Effector memory CD4-positive, alpha-beta T cell (primary cell): Measurements from ENCODE around the gene FAM32A.

Experiments used
- DNase-seq, 3 donors: peaks; one replicate each; pipeline ENCODE4 v3.0.0-alpha.2; 2020
- H3K27ac ChIP-seq: 2 replicates; pipeline ENCODE4 v1.7.0; 2013; ENCODE audit warnings: mild to moderate bottlenecking, low read length, moderate library complexity; ENCODE audit not compliant: insufficient read depth, poor library complexity, severe bottlenecking
- H3K27me3 ChIP-seq: replicated peaks from 2 replicates; pipeline ENCODE4 v1.7.0; 2013; ENCODE audit warnings: mild to moderate bottlenecking, low read length; ENCODE audit not compliant: insufficient read depth, control insufficient read depth, poor library complexity, severe bottlenecking
- H3K36me3 ChIP-seq: 2 replicates; pipeline ENCODE4 v1.7.0; 2013; ENCODE audit warnings: mild to moderate bottlenecking, low read length, moderate library complexity; ENCODE audit not compliant: control insufficient read depth, insufficient read depth
- H3K4me1 ChIP-seq: 2 replicates; pipeline ENCODE4 v1.7.0; 2013; ENCODE audit warnings: low read length, mild to moderate bottlenecking; ENCODE audit not compliant: control insufficient read depth, insufficient read depth, poor library complexity, severe bottlenecking
- H3K4me3 ChIP-seq: 2 replicates; pipeline ENCODE4 v1.7.0; 2013; ENCODE audit warnings: low read length, low read depth, mild to moderate bottlenecking; ENCODE audit not compliant: insufficient read depth, poor library complexity, severe bottlenecking
- H3K9me3 ChIP-seq: 2 replicates; pipeline ENCODE4 v1.7.0; 2013; ENCODE audit warnings: mild to moderate bottlenecking, low read length, moderate library complexity; ENCODE audit not compliant: control insufficient read depth

FAM32A gene

DNA sequence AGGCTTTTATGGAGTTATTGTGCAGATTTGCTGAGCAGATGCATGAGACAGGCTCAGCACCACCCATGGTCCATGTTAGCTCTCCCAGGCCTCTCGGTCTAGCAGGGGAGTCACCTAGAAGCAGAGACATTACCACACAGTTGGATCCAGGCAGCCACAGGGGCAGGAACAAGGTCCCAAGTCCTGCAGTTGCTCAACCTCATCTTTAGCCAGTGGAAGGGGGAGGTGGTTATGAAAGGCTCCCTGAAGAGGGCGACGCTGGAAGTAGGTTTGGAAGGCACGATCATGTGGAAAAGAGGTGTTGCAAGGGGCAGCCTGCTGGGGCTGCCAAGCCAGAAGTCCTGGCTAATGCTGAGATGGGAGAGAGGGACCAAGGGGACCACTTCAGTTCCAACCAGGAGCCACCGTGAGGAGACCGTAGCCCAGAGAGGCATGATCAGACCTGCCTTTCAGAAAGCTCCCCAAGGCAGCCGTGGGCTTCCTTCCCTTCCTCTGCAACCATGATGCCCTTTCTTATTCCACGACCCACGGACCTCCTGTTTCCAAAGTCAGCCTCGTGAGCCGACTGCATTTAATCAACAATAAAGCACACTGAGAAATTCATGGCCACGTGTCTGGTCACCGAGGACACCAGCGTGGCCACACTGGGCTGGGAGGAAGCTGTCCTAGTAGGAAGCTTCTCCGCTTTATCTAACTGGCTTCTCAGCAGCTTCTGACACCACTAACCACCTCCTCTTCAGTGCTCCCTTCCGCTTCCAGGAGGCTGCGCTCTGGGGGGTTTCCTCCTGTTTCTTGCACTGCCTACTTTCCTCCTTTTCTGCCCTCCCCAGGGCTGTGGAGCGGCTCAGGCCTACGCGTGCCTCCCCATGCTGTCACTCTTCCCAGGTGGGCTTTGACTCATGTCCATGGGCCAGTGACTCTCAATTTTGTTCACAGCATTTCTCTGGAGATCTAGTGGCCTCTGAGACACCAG, 15.1 kb downstream of the FAM32A start:
- Histone ChIP-seq H3K27me3 (no peaks in the 10 kb centered on the region), H3K4me3 (no peak overlapping the region), H3K4me1 (peaks cover 17% of the 10 kb centered on the region), H3K36me3 (peaks cover 35% of the 10 kb centered on the region), H3K9me3 (no peaks in the 10 kb centered on the region), H3K27ac (no peak overlapping the region)
- DNase-seq, result no peak

DNA sequence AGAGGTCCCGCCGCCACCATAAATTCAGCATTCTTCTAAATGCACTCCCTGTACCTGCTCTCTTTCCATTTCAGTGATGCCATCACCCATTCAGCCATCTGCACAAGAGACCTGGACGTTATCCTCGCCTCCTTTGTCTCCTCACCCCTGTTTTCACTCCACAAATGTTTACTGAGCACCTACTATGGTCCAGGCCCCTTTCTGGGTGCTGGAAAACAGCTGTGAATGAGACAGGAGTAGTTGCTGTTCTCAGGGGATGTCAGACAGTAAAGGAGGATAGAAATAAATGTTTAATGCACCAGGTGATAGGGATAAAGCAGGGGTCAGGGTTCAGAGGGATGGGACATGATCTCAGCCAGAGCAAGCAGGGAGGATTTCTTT, 15.8 kb downstream of the FAM32A start:
- H3K4me3 ChIP-seq, result no peak overlapping the region
- DNase-seq, result no peak
- H3K27ac ChIP-seq, result no peak overlapping the region
- no peaks in the 10 kb centered on the region for H3K9me3 ChIP-seq
- H3K4me1 ChIP-seq, result peaks cover 17% of the 10 kb centered on the region
- H3K27me3 ChIP-seq, result no peaks in the 10 kb centered on the region
- peaks cover 40% of the 10 kb centered on the region for H3K36me3 ChIP-seq

- no peaks in the 10 kb centered on the region for H3K9me3 ChIP-seq
- H3K36me3 ChIP-seq, result peaks cover 43% of the 10 kb centered on the region
- no peak overlapping the region for H3K4me3 ChIP-seq
- DNase-seq, result no peak
- H3K27me3 ChIP-seq, result no peaks in the 10 kb centered on the region
- H3K4me1 ChIP-seq, result peaks cover 11% of the 10 kb centered on the region
- H3K27ac ChIP-seq, result no peak overlapping the region
Observed at GRCh38 chr19:16202320-16203255, 17.4 kb downstream of the FAM32A start.

- Histone ChIP-seq H3K27ac (no peak overlapping the region), H3K9me3 (no peaks in the 10 kb centered on the region), H3K36me3 (peaks cover 47% of the 10 kb centered on the region), H3K4me3 (no peak overlapping the region), H3K27me3 (no peaks in the 10 kb centered on the region), H3K4me1 (peaks cover 6% of the 10 kb centered on the region)
- no peak for DNase-seq
Observed at GRCh38 chr19:16203256-16204004, 18.2 kb downstream of the FAM32A start.

GRCh38 chr19:16204005-16204294, 18.7 kb downstream of the FAM32A start:
- Histone ChIP-seq H3K27ac (no peak overlapping the region), H3K4me1 (peaks cover 7% of the 10 kb centered on the region), H3K9me3 (no peaks in the 10 kb centered on the region), H3K27me3 (no peaks in the 10 kb centered on the region), H3K36me3 (peaks cover 52% of the 10 kb centered on the region), H3K4me3 (no peak overlapping the region)
- DNase-seq, result no peak

GRCh38 chr19:16205205-16206045, 20.2 kb downstream of the FAM32A start:
- Histone ChIP-seq H3K4me1 (peaks cover 2% of the 10 kb centered on the region), H3K27ac (no peak overlapping the region), H3K36me3 (peaks cover 65% of the 10 kb centered on the region), H3K4me3 (no peak overlapping the region), H3K9me3 (no peaks in the 10 kb centered on the region), H3K27me3 (no peaks in the 10 kb centered on the region)
- DNase-seq, result no peak

DNA sequence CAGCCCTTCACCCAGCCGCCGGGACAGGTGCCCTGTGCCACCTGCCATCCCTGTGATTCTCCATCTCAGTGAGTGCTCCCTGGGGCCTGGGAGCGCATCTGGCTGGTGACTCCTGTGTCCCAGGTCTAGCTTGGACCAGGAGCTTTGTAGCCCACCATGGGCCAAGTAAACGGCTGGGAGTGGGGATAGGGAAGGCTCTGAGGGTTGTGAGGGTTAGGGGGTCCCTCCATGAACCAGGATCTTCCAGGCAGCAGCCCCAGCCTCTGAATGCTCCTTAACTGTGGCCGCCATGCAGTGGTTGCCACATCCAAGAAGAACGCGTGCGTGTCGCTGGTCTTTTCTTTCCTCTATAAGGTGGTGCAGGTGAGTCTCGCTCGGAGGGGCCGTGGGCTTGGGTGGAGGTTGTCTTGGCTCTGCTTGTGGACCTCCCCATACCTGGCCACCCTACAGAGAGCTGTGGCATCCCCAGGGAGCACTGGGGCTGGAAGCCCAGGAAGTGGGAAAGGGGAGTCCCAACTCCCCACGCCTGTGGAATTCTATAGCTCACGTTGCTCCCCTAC, 20.9 kb downstream of the FAM32A start:
- H3K4me3 ChIP-seq, result no peak overlapping the region

DNA sequence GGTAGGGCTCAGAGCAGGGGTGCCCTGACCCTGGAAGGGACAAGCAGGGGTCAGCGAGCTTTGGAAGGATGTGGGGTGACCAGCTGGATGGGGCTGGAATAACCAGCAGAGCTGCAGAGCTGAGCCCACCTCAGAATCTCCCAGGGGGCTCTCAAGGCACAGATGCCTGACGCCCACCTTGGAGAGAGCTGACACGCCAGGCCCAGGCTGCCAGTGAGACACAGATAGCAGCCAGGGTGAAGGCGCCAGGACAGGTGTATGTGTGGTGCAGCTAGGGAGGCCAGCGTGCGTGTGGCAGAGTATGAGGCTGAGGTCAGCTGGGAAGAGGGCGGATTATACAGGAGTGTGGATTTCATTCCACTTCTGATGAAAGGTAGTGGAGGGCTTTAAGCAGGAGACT, 21.4 kb downstream of the FAM32A start:
- Histone ChIP-seq H3K9me3 (no peaks in the 10 kb centered on the region), H3K36me3 (peaks cover 68% of the 10 kb centered on the region), H3K4me1 (peaks cover 2% of the 10 kb centered on the region), H3K27me3 (no peaks in the 10 kb centered on the region), H3K27ac (no peak overlapping the region), H3K4me3 (no peak overlapping the region)
- DNase-seq, result no peak

More for the DNA sequence above, 20.9 kb downstream of the FAM32A start:
- Histone ChIP-seq H3K9me3 (no peaks in the 10 kb centered on the region), H3K27ac (no peak overlapping the region), H3K27me3 (no peaks in the 10 kb centered on the region), H3K4me1 (peaks cover 2% of the 10 kb centered on the region), H3K36me3 (peaks cover 65% of the 10 kb centered on the region)
- no peak for DNase-seq

DNA sequence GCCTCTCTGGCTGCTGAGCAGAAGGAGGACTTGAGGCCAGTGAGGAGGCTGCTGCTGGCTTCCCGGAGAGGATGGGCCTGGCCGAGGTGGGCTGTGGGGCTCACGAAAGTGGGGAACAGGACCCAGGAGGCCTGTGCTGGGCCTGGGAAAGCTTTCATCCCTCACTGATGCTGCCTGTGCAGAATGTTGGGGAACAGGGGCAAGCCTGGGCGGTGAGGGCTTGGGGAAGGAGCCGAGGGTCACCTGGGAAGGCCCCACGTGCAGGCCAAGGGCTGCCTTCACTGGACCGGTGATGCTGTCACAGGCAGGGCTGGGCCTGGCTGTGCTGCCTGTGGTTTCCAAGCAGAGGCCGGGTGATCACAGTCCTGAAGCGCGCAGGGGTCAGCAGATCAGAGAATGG, 21.9 kb downstream of the FAM32A start:
- no peaks in the 10 kb centered on the region for H3K9me3 ChIP-seq
- H3K27ac ChIP-seq, result no peak overlapping the region
- H3K4me3 ChIP-seq, result no peak overlapping the region
- H3K27me3 ChIP-seq, result no peaks in the 10 kb centered on the region
- peaks cover 66% of the 10 kb centered on the region for H3K36me3 ChIP-seq
- H3K4me1 ChIP-seq, result peaks cover 2% of the 10 kb centered on the region
- no peak for DNase-seq
